ENCODE results near the gene ROR2.

- peak; percentile 8 to 44 for TF ChIP-seq CTCF (conservative IDR thresholded peaks at IDR 0.05 in 1 of 2, IDR thresholded peaks at IDR 0.05 in 1 of 2; ENCODE audit: extremely low read depth in 1 of 2, insufficient read depth in 1 of 2, low read depth in 1 of 2, low read length in 2 of 2)
- TF ChIP-seq EZH2 (IDR thresholded peaks at IDR 0.05; ENCODE audit: borderline replicate concordance, low read length) = no peak
These were observed 67.4 kb downstream of the ROR2 start for GRCh38 chr9:91882627-91883026.

All from mammary epithelial cell (primary cell).